Measurements from ENCODE around the gene CACNB4.

CACNB4 gene

DNA sequence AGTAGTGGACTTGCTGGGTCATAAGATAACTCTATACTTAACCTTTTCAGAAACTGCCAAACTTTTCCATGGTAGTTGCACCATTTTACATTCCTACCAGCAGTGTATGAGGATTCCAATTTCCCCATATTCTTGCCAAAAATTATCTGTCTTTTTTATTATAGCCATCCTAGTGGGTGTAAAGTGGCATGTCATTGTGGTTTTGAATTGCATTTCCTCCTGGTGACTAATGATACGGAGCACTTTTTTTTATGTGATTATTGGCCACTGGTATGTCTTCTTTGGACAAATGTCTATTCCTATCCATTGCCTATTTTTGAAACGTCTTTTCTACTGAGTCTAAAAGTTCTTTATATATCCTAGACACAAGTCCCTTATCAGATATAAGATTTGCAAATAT lies 44.3 kb downstream of the CACNB4 start:
- TF ChIP-seq CTCF (IDR thresholded peaks at IDR 0.05), result no peak
- Histone ChIP-seq H3K4me1 (ENCODE audit: control insufficient read depth in 1 of 2, insufficient read depth in 1 of 2, low read depth in 1 of 2, low read length in 1 of 2) (peaks cover 12 to 20% of the 10 kb centered on the region in 2 experiments), H3K27ac (no peak overlapping the region), H3K36me3 (no peaks in the 10 kb centered on the region), H3K27me3 (no peaks in the 10 kb centered on the region), H3K4me3 (ENCODE audit: low read depth in 1 of 2, low read length in 1 of 2) (no peak overlapping the region), H3K9me3 (no peaks in the 10 kb centered on the region)

DNA sequence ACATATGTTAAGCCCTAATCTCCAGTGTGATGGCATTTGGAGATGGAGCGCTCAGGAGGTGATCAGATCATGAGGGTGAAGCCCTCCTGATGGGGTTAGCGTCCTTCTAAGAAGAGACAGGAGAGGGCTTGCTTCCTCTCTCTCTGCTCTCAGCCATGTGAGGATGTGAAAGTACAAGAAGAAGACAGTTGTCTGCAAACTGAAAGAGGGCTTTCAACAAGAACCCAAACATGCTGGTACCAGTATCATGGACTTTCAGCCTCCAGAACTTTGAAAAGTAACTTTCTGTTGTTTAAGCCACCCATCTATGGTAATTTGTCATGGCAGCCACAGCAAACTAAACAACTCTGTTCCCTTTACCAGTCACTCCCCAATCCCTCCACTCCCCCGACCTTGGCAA lies 47.4 kb downstream of the CACNB4 start:
- Histone ChIP-seq H3K4me3 (ENCODE audit: low read depth in 1 of 2, low read length in 1 of 2) (no peak overlapping the region), H3K9me3 (no peaks in the 10 kb centered on the region), H3K27ac (no peak overlapping the region), H3K27me3 (no peaks in the 10 kb centered on the region), H3K4me1 (ENCODE audit: control insufficient read depth in 1 of 2, insufficient read depth in 1 of 2, low read depth in 1 of 2, low read length in 1 of 2) (peaks cover 16 to 23% of the 10 kb centered on the region in 2 experiments), H3K36me3 (no peaks in the 10 kb centered on the region)
- no peak for TF ChIP-seq CTCF (IDR thresholded peaks at IDR 0.05)

DNA sequence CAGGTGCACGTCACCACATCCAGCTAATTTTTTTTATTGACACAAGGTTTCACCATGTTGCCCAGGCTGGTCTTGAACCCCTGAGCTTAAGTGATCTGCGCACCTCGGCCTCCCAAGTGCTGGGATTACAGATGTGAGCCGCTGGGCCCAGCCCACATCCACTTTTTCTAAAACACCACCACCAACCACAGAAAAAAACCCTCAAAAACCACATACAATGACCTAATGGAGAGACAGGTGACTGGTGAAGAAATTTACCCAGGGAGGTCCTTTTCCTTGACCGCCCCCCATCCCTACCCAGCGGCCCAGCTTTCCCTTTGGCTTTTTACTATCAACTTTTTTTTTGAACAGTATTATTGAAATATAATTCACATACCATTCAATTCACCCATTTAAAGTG lies 47.9 kb downstream of the CACNB4 start:
- no peaks in the 10 kb centered on the region for H3K9me3 ChIP-seq
- no peak overlapping the region for H3K4me3 ChIP-seq (ENCODE audit: low read depth in 1 of 2, low read length in 1 of 2)
- H3K27me3 ChIP-seq, result no peaks in the 10 kb centered on the region
- no peak overlapping the region for H3K27ac ChIP-seq
- H3K36me3 ChIP-seq, result no peaks in the 10 kb centered on the region
- H3K4me1 ChIP-seq (ENCODE audit: control insufficient read depth in 1 of 2, insufficient read depth in 1 of 2, low read depth in 1 of 2, low read length in 1 of 2), result peaks cover 16 to 23% of the 10 kb centered on the region in 2 experiments
- TF ChIP-seq CTCF (IDR thresholded peaks at IDR 0.05), result no peak

DNA sequence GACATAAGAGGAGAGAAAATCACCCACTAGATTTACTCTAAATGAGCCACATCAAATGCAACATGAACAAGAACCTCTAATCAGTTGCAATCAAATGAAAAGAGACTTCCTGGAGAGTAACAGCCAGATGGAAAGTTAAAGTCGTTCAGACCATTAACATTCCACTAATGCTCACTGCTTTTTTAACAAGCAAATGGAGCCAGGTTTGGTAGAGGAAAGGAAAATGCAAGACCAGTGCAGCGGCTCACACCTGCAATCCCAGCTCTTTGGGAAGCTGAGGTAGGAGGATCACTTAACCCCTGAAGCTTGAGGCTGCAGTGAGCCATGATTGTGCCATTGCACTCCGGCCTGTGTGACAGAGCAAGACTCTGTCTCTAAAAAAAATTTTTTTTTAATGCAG lies 48.5 kb downstream of the CACNB4 start:
- H3K4me1 ChIP-seq (ENCODE audit: control insufficient read depth in 1 of 2, insufficient read depth in 1 of 2, low read depth in 1 of 2, low read length in 1 of 2), result peaks cover 16 to 23% of the 10 kb centered on the region in 2 experiments
- no peaks in the 10 kb centered on the region for H3K27me3 ChIP-seq
- no peaks in the 10 kb centered on the region for H3K36me3 ChIP-seq
- TF ChIP-seq CTCF (IDR thresholded peaks at IDR 0.05), result no peak
- no peak overlapping the region for H3K4me3 ChIP-seq (ENCODE audit: low read depth in 1 of 2, low read length in 1 of 2)
- no peaks in the 10 kb centered on the region for H3K9me3 ChIP-seq
- H3K27ac ChIP-seq, result no peak overlapping the region

DNA sequence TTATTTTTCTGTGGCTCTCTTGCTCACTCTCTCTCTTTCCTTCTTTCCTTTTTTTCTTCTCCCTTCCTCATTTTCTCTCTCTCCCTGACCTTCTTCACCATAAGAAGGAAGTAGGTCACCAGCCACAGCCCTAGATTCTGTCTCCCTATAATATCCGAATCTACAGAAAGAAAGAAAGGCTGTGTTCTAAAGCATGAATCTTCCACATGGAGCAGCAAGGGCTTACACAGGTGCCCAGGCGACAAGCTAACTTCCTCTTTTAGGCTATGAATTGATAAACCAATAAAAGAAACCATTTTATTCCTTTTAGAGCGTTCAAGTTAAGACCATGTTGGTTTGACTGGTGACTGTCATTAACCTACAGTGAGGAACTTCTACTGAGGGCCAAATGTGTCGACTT lies 49.3 kb downstream of the CACNB4 start:
- H3K4me3 ChIP-seq (ENCODE audit: low read depth in 1 of 2, low read length in 1 of 2), result no peak overlapping the region
- H3K9me3 ChIP-seq, result no peaks in the 10 kb centered on the region
- no peaks in the 10 kb centered on the region for H3K36me3 ChIP-seq
- H3K27me3 ChIP-seq, result no peaks in the 10 kb centered on the region
- H3K4me1 ChIP-seq (ENCODE audit: control insufficient read depth in 1 of 2, insufficient read depth in 1 of 2, low read depth in 1 of 2, low read length in 1 of 2), result peaks cover 12 to 18% of the 10 kb centered on the region in 2 experiments
- no peak for TF ChIP-seq CTCF (IDR thresholded peaks at IDR 0.05)
- no peak overlapping the region for H3K27ac ChIP-seq

All from neutrophil (primary cell).